HepG2 (cell line): ENCODE data around the gene POMT1. TPM values are rescaled to one million over a fixed set of nuclear protein-coding genes. Genes with fewer than 3 reads are reported as not detected.

Source experiments
- AHR ChIP-seq: IDR thresholded peaks from 2 replicates; pipeline ENCODE4 v1.6.1; 2018; ENCODE audit warnings: missing genetic modification reagents, missing compliant biosample characterization
- ATF7 ChIP-seq, 2 experiments: fragments of 450-650 bp in 1 of 2; sonication (generic) in 1 of 2; formaldehyde crosslinking in 1 of 2; IDR thresholded peaks; 2 replicates each; pipeline versions ENCODE4 v1.4.0 to v1.6.1; 2016 to 2020; ENCODE audit warnings: antibody characterized with exemption in 1 of 2, mild to moderate bottlenecking in 1 of 2, missing genetic modification reagents in 1 of 2
- CBX2 ChIP-seq, 2 experiments: fragments of 200-600 bp in 1 of 2; sonication (generic); formaldehyde crosslinking in 1 of 2; IDR thresholded peaks; 2 replicates each; pipeline versions ENCODE4 v1.7.0 to v1.8.1; 2018 to 2022; ENCODE audit warnings: low read depth in 2 of 2, low read length in 1 of 2, mild to moderate bottlenecking in 1 of 2, missing genetic modification reagents in 1 of 2
- EED ChIP-seq: sonication (generic); formaldehyde crosslinking; IDR thresholded peaks from 2 replicates; pipeline ENCODE4 v1.5.0; 2020; ENCODE audit warnings: mild to moderate bottlenecking, missing genetic modification reagents
- JUN ChIP-seq: sonication (generic); formaldehyde crosslinking; IDR thresholded peaks from 2 replicates; pipeline ENCODE4 v1.4.0; 2020; ENCODE audit warnings: mild to moderate bottlenecking, missing genetic modification reagents
- KAT8 ChIP-seq: IDR thresholded peaks from 2 replicates; pipeline ENCODE4 v1.6.1; 2016; ENCODE audit warnings: missing genetic modification reagents, missing compliant biosample characterization
- NBN ChIP-seq: fragments of 450-650 bp; conservative IDR thresholded peaks from 2 replicates; pipeline ENCODE4 v1.6.1; 2017
- SMAD3 ChIP-seq: sonication (generic); formaldehyde crosslinking; IDR thresholded peaks from 2 replicates; pipeline ENCODE4 v1.4.0; 2020; ENCODE audit warnings: missing genetic modification reagents
- SNAI1 ChIP-seq: sonication (generic); formaldehyde crosslinking; IDR thresholded peaks from 2 replicates; pipeline ENCODE4 v1.5.0; 2020; ENCODE audit warnings: mild to moderate bottlenecking, missing genetic modification reagents, borderline replicate concordance
- TCF12 ChIP-seq, 2 experiments: fragments of 450-650 bp in 1 of 2; sonication (generic) in 1 of 2; formaldehyde crosslinking in 1 of 2; IDR thresholded peaks; 2 replicates each; pipeline versions ENCODE4 v1.6.1 to v1.8.0; 2017 to 2022; ENCODE audit warnings: antibody characterized with exemption in 1 of 2, mild to moderate bottlenecking in 1 of 2, missing genetic modification reagents in 1 of 2, moderate library complexity in 1 of 2
- ZBTB42 ChIP-seq: sonication (generic); formaldehyde crosslinking; IDR thresholded peaks from 2 replicates; pipeline ENCODE4 v1.5.0; 2020; ENCODE audit warnings: mild to moderate bottlenecking, missing genetic modification reagents
- ZC3H4 ChIP-seq: sonication (generic); formaldehyde crosslinking; IDR thresholded peaks from 2 replicates; pipeline ENCODE4 v1.4.0; 2020; ENCODE audit warnings: missing genetic modification reagents, borderline replicate concordance
- ZNF12 ChIP-seq: sonication (generic); formaldehyde crosslinking; IDR thresholded peaks from 2 replicates; pipeline ENCODE4 v1.5.0; 2020; ENCODE audit warnings: missing genetic modification reagents
- ZNF430 ChIP-seq: sonication (generic); formaldehyde crosslinking; IDR thresholded peaks from 2 replicates; pipeline ENCODE4 v1.9.0; 2021; ENCODE audit warnings: mild to moderate bottlenecking, missing genetic modification reagents
- ZNF451 ChIP-seq: sonication (generic); formaldehyde crosslinking; IDR thresholded peaks from 2 replicates; pipeline ENCODE4 v1.5.0; 2020; ENCODE audit warnings: mild to moderate bottlenecking, missing genetic modification reagents
- ZNF501 ChIP-seq: sonication (generic); formaldehyde crosslinking; IDR thresholded peaks from 2 replicates; pipeline ENCODE4 v1.5.1; 2020; ENCODE audit warnings: mild to moderate bottlenecking, moderate library complexity, missing genetic modification reagents
- ZNF567 ChIP-seq: sonication (generic); formaldehyde crosslinking; IDR thresholded peaks from 2 replicates; pipeline ENCODE4 v1.8.1; 2023; ENCODE audit warnings: mild to moderate bottlenecking, missing genetic modification reagents, borderline replicate concordance
- ZNF784 ChIP-seq: sonication (generic); formaldehyde crosslinking; IDR thresholded peaks from 2 replicates; pipeline ENCODE4 v1.5.1; 2020; ENCODE audit warnings: missing genetic modification reagents, mild to moderate bottlenecking, borderline replicate concordance
- polyA plus RNA-seq, 8 experiments: library from polyadenylated mRNA; depleted of rRNA in 3 of 8; stranded (reverse) in 7 of 8; unstranded in 1 of 8; fragments of >200 nt; fragmentation: Illumina TruSeq in 4 of 8; extraction: Trizol in 4 of 8; gene quantifications; 2 replicates each; pipeline versions ENCODE4 v1.2.1 to v1.2.3, GENCODE V29; 2011 to 2016; ENCODE audit warnings: low read depth in 4 of 8, missing spikeins in 1 of 8, mixed read lengths in 1 of 8; ENCODE audit not compliant: insufficient read depth in 1 of 8
- total RNA-seq, 5 experiments: library from RNA; depleted of rRNA; stranded (reverse); fragments of >200 nt; fragmentation: Illumina TruSeq; extraction: Trizol; gene quantifications; 2 replicates each; pipeline ENCODE4 v1.2.3, GENCODE V29; 2016; ENCODE audit warnings: low read depth in 1 of 5
- TF ChIP-seq, protein P1 (sequence below): sonication (generic); formaldehyde crosslinking; IDR thresholded peaks from 2 replicates; pipeline ENCODE4 v1.4.0; 2020; ENCODE audit warnings: mild to moderate bottlenecking, missing genetic modification reagents, borderline replicate concordance
- TF ChIP-seq, protein P2 (sequence below): IDR thresholded peaks from 2 replicates; pipeline ENCODE4 v1.6.1; 2016; ENCODE audit warnings: control low read depth

Gene POMT1
- total and polyA plus RNA-seq, 2 of the 13 experiments (the other 11 are each of a cell fraction or from before 2014, with no cell fraction given), result 21.6 to 22.7 TPM

- TF ChIP-seq, protein P1, sequence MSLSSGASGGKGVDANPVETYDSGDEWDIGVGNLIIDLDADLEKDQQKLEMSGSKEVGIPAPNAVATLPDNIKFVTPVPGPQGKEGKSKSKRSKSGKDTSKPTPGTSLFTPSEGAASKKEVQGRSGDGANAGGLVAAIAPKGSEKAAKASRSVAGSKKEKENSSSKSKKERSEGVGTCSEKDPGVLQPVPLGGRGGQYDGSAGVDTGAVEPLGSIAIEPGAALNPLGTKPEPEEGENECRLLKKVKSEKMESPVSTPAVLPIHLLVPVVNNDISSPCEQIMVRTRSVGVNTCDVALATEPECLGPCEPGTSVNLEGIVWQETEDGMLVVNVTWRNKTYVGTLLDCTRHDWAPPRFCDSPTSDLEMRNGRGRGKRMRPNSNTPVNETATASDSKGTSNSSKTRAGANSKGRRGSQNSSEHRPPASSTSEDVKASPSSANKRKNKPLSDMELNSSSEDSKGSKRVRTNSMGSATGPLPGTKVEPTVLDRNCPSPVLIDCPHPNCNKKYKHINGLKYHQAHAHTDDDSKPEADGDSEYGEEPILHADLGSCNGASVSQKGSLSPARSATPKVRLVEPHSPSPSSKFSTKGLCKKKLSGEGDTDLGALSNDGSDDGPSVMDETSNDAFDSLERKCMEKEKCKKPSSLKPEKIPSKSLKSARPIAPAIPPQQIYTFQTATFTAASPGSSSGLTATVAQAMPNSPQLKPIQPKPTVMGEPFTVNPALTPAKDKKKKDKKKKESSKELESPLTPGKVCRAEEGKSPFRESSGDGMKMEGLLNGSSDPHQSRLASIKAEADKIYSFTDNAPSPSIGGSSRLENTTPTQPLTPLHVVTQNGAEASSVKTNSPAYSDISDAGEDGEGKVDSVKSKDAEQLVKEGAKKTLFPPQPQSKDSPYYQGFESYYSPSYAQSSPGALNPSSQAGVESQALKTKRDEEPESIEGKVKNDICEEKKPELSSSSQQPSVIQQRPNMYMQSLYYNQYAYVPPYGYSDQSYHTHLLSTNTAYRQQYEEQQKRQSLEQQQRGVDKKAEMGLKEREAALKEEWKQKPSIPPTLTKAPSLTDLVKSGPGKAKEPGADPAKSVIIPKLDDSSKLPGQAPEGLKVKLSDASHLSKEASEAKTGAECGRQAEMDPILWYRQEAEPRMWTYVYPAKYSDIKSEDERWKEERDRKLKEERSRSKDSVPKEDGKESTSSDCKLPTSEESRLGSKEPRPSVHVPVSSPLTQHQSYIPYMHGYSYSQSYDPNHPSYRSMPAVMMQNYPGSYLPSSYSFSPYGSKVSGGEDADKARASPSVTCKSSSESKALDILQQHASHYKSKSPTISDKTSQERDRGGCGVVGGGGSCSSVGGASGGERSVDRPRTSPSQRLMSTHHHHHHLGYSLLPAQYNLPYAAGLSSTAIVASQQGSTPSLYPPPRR (CRISPR knock-in tag), result no peak
- TF ChIP-seq AHR (CRISPR knock-in tag) (no peak), ZNF501 (CRISPR knock-in tag) (no peak), JUN (no peak), ZNF784 (no peak), ZNF12 (no peak), ZNF567 (CRISPR knock-in tag) (no peak), EED (no peak), TCF12 (IDR thresholded peaks at IDR 0.05) (no peak), TCF12 (CRISPR knock-in tag; IDR thresholded peaks at IDR 0.05) (no peak), CBX2 (IDR thresholded peaks at IDR 0.05; ENCODE audit: low read depth, low read length) (no peak), CBX2 (CRISPR knock-in tag; IDR thresholded peaks at IDR 0.05; ENCODE audit: low read depth) (no peak), SMAD3 (no peak), ZBTB42 (CRISPR knock-in tag) (no peak), ZNF451 (CRISPR knock-in tag) (no peak), ZC3H4 (CRISPR knock-in tag) (no peak), SNAI1 (CRISPR knock-in tag) (no peak), KAT8 (no peak), ZNF430 (CRISPR knock-in tag) (no peak), NBN (no peak), ATF7 (IDR thresholded peaks at IDR 0.05) (no peak), ATF7 (CRISPR knock-in tag; IDR thresholded peaks at IDR 0.05) (peak; percentile 51; the same call in 1 of the 2 replicates)
- TF ChIP-seq, protein P2, sequence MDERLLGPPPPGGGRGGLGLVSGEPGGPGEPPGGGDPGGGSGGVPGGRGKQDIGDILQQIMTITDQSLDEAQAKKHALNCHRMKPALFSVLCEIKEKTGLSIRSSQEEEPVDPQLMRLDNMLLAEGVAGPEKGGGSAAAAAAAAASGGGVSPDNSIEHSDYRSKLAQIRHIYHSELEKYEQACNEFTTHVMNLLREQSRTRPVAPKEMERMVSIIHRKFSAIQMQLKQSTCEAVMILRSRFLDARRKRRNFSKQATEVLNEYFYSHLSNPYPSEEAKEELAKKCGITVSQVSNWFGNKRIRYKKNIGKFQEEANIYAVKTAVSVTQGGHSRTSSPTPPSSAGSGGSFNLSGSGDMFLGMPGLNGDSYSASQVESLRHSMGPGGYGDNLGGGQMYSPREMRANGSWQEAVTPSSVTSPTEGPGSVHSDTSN, result no peak
- TF ChIP-seq, all 625 proteins: peak for 13
Observed at GRCh38 chr9:131503626-131504465, 1.1 kb downstream of the POMT1 start (continued).
